T1000 (cell line): Measurements from ENCODE around the gene PGAP6.
"Not testable (repeated sequence)": the region's sequence is repeated elsewhere in the genome, so short reads cannot be mapped to it uniquely, and the experiment has no call there.

Experiments used
- DNase-seq: peaks from one replicate; lab custom pipeline; 2025; ENCODE audit warnings: mixed read lengths; lab: John Stamatoyannopoulos, UW

PGAP6 gene

GRCh38 chr16:364595-365491, 16.9 kb downstream of the PGAP6 start:
- no peak for DNase-seq

DNA sequence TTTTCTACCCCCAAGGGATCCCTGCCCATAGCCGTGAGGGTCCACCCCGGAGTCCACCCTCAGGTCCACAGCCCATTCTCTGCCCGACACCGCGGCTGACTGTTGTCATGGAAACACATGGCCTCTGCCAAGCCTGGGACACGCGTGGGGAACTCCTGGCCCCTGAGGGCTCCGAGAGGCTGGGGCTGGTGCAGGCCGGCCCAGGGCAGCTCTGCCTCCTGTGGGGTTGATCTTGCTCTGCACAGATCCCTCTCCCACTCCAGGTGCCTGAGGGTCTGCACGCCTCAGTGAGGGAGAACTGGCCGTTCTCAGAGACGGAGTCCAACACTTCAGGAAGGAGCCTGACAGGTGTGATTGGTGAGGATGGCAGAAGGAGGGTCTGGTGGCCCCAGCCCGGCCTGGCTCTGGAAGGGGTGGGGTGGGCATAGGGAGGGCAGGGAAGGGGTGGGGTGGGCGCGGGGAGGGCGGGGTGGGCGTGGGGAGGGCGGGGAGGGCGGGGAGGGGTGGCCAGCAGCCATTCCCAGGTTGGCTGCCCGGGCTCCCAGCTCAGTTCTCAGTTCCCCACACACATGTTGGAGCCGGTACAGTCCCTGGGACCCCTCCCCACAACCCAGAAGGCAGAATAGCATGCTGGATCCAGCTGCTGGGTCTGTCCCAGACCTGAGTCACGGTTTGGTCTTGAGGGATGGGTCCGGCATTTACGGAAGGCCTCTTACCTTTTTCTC, 17.9 kb downstream of the PGAP6 start:
- no peak for DNase-seq

DNA sequence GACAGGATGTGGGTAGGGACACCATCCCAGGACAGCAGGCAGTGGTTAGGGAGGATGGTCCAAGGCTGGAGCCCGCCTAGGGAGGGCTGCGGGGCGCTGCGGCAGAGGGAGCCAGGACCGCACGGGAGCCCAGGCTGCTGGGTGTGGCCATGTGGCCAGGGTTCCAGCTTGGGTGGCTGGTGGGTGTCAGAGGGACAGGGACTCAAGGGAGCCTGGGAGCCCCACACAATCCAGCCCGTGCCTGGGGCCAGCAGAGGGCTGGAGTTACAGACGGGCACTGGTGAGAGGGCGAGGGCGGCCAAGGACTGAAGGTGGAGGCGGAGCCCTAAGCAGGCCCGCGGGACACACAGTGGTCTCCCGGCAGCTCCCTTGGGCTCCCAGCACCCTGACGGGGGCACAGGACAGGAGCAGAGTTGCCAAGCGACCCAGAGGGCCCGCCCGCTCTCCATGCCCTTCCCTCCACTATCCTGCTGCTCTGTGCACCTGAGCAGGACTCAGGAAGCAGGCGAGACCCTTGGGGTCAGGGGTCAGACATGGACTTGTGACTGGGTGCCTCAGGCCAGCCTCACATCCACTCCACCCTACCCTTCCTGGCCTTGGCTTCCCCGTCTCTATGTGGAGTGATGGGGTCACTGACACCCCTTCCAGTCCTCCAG, 18.5 kb downstream of the PGAP6 start:
- no peak for DNase-seq

DNA sequence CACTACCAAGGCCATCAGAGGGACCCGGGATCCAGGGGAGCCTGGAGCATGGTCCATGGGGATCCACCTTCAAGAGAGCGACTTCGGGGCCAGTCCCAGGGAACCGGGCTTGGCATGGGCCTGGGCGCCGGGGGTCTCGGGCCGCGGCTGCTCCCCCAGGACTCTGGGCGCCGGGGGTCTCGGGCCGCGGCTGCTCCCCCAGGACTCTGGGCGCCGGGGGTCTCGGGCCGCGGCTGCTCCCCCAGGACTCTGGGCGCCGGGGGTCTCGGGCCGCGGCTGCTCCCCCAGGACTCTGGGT, 19.1 kb downstream of the PGAP6 start:
- not testable (repeated sequence) for DNase-seq

DNA sequence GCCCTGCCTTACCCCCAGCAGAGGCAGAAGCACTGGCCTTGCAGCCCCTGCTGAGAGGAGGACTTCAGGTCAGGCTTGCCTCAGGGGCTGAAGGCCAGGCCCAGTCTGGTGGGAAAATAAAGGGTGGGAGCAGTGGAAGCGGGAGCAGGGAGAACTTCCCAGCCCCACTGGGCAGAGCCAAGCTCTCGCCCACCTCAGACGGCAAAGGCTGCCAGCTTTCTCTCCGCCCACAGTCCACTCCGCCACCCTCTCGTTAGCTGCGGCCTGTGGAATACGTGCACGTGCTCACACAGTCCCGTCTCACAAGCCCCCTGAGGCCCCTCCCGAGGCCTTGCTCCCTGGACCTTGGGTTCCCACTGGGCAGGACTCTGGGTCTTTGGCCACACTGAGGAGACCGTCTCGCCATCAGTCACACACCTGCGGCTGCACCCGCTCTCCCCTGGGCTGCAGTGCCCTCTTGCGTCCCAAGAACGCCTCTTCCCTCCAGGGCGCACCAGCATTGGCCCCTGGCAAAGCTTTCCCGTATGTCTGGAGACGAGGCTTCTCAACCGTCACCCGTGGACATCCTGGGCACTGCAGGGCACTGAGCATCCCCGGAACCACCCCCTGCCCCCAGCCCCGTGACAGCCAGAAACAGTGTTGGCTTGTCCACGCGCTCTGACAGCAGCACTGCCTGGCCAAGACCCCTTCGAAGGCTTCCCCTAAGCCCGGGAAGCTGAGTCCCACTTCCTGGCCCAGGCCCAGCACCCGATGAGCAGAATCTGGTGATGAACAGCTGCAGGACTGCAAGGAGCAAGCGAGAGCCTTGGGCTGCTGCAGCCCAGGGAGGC, 19.7 kb downstream of the PGAP6 start:
- peak; percentile 36 for DNase-seq

DNA sequence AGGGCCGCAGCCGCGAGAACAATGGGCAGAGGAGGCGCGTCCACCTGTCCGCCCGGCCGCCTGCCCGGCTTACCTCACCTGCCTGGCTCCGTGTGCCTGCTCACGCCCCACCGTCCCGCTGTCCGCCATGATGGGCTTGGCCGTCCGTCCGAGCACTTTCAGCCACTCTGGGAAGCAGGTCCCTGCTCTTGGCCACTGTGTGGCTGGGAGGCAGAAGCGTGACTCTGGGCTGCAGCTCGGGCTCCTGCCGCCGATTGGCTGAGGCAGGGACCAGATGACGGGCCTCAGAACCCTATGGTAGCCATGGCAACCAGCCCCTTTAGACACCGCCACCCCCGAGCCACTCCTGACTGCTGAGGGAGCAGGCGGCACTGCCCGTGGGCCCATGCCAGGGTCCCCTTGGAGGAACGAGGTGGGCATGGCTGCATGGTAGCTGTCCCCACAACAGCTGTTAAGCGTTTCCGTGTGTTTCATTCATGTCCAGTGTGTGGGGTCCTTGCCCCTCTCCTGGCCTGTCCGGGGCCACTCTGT, 20.4 kb downstream of the PGAP6 start:
- DNase-seq, result no peak

GRCh38 chr16:360698-361336, 21.0 kb downstream of the PGAP6 start:
- DNase-seq, result no peak

- no peak for DNase-seq
Measured at GRCh38 chr16:359871-360697, 21.7 kb downstream of the PGAP6 start.

GRCh38 chr16:359067-359763, 22.6 kb downstream of the PGAP6 start:
- no peak for DNase-seq

DNA sequence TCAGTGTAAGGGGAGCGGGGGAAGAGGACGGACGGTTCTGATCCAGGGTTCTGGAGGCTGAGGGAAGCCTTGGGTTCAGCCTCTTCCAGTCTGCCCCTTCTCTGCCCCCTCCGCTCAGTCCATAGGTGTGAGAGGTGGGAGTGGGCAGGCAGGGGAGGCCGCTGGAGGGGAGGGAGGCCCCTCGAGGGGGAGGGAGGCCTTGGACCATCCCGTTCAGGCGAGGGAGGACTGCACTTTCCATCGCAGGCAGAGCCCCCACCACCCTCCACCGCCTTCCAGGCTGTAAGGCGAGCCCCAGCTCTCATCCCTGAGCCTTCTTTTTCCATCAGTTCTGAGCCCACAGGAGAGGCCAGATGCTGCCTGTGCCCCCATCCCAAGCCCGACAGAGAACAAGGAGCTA, 25.0 kb downstream of the PGAP6 start:
- DNase-seq, result no peak

- DNase-seq, result no peak
Measured at GRCh38 chr16:354971-355461, 26.8 kb downstream of the PGAP6 start.

- DNase-seq, result no peak
Measured at GRCh38 chr16:354291-354881, 27.4 kb downstream of the PGAP6 start.

GRCh38 chr16:353404-354290, 28.1 kb downstream of the PGAP6 start:
- no peak for DNase-seq

- DNase-seq, result peak; percentile 97
Measured at GRCh38 chr16:352547-353403, 29.0 kb downstream of the PGAP6 start, which contains the start of gene AXIN1. AXIN1 (minus strand) TSS chr16:352723; CDS start chr16:347025, 5,698 bp downstream.

- DNase-seq, result no peak
Measured at GRCh38 chr16:351804-352520, 29.8 kb downstream of the PGAP6 start.

- DNase-seq, result no peak
Measured at GRCh38 chr16:350203-350602, 31.6 kb downstream of the PGAP6 start.
